Stimulated activated naive CD4-positive, alpha-beta T cell (primary cell): Measurements from ENCODE around the gene SULT4A1.

Experiments
- DNase-seq, 6 experiments: peaks; one replicate each; lab custom pipeline; 2025; lab: John Stamatoyannopoulos, UW

SULT4A1 gene

DNA sequence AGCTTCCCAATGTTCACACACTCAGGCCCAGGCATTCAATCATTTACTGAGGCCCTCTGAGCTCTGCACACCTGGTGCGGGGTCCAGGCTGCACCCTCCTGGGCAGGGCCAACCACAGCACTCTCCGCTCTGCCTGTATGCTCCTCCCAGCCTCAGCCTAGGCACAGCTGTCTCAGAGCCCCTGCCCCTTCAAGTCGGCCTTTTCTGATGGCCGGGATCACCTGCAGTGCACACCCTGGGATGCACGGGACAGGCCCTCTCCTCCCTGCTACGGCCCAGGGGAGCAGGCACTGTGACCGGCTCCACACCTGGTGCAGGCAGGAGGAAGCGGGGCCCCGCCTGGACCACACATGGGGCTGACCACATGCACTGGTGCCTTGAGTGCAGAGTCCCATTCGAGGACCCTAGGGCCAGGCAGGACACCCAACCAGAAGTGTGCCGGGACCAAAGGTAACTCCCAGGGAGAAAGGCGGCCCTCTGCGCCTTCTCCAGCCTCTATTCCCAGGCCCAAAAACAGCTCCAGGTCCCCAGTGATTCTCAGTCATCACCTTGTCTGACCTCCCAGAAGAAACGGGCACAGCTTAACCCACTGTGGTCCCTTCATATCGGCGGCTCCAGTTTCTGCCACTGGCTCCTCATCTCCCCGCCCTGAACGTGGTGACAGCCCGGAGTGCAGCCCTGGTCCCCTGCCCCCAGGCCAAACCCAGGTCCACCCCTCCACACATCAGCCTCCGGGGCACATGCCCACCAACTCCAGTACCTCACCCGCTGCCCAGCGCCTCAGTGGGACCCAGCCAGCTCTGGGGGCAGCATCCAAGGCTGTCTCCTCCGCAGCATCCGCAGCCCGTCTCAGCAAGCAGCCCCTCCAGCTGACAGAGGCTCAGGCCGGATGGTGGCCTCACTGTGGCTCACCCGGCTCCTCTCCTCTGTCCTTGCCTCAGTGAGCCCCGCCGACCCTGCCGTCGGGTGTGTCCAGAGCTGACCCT, 17.5 kb downstream of the SULT4A1 start:
- DNase-seq: no peak

DNA sequence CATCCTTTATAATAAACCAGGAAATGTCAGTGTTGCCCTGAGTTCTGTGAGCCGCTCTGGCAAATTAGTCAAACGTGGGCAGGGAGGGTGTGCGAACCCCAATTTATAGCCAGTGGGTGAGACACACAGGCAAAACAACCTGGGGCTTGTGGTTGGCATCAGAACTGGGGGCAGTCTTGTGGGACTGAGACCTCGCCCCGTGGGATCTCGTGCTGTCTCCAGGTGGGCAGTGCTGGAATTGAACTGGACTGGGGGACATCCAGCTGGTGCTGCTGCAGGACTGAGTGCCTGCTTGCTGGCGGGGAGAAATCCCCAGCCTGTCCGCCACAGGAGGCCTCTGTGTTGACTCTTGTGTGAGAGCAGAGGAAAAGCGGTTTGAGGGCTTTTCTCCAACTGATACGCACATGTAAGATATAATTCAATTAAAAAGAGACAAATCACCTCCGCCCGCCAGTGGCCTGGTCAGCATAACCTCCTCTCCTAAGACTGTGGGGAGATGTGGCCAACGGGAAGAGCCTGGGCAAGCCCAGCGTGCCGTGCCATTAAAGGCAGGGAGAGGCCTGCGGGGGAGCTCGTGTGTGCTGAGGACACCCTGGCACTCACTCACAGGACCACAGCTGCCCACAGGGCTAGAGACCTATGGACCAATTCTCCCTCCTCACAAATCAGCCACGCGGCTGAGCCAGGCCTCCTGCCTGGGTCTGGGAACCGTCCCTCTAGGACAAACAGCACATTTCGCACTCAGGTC, 18.4 kb downstream of the SULT4A1 start:
- DNase-seq: no peak

DNA sequence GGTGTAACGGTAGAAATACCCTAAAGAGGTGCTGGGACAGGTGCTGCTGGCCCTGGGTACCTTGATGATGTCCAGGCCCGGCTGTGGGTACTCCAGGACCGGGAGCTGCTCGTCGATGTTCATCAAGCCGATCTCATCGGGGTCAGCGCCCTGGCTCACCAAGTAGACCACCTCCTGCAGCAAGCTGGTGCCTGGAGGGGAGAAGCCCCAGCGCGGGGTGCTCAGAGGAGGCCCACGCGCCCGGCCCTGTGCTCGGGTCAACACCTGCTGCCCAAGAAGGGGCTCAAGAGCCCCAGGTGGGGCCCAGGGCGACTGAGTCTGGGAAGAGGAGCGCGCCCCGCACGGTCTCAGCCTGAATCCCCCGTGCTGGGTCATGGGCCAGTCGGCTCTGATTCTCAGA, 20.6 kb downstream of the SULT4A1 start:
- DNase-seq: no peak

DNA sequence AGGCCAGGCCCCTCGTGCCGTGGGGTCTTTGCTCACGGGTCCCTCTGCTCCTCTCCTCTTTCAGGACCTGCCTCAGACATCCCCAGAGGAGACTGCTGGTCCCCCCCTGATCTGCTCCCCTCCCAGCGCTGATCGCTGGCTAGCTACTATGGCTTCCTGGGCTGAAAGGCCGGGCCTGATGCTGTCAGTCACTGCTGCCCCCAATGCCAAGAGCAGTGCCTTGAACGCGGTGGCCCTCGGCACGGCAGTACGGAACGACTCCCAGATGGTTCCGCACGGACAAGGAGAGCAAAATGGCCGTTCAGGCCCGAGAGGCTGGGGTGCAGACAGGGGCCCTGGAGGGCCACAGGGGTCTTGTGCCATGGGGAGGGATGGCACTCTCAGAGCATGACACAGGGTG, 21.5 kb downstream of the SULT4A1 start:
- no peak for DNase-seq

DNA sequence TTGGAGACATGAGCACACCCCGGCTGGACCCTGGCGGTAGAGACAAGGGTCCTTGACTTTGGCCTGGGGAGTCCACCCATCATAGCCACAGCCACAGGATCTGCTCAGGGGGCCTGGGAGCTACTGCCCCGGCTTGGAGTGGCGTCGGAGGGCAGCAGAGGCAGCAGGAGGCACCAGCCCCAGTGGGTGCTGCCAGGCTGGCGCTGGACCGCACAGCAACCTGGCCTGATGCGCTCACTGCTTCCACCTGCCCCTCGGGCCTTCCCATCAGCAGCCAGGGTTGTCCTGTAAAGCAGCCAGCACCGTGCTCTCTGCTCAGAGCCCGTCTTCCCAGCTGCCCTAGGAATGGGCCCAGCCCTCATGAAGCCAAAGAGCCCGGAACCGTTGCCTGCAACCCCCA, 21.9 kb downstream of the SULT4A1 start:
- no peak for DNase-seq

DNA sequence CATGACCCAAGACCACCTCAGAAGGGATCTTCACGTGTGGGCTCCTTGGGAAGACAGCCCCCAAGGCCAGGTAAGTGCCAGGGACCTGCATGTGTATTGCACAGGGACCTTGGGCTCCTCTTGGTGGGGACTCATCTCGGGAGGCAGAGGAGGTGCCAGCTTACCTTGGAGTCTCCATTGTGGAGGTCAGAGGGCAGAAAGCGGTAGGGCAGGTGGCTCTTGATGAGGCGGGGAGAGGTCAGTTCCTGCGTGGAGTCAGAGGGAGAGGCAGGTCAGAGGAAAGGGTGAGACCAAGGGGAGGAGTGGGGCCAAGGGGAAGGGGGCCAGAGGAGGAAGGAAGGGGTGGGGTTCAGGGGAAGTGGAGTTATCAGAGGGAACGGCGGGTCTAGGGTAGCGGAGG, 22.5 kb downstream of the SULT4A1 start:
- no peak for DNase-seq

DNA sequence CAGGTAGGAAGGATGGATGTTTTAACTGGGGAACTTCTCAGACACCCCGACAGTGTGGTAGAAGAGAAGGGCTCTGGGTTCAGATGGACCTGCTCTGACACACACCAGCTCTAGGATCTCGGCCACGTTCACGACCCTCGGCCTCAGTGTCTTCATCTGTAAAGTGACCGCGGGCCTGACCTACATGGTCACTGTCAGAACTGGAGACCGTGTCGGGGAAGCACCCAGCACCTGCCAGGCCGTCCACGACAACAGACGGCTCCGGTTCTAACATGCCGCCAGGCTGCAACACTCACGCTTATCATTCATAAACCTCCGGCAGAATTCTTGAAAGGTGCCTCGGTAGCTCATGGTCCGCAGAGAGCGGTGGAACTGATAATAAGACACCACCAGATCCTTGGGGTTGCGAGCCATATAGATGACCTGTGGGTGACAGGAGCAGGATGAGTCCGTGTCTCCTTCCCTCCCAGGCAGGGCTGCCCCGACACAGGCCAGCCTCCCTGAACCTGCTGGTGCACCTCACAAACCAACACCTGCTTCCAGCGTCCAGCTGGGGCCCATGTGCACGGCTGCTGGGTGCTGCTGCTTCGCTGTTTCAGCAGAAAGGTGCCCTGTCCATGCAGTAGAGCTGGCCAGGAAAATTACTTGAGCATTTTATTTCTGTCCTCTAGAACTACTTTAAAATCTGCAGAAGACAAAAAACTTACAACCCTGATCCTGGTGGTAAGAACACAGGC, 23.6 kb downstream of the SULT4A1 start:
- DNase-seq: no peak

DNA sequence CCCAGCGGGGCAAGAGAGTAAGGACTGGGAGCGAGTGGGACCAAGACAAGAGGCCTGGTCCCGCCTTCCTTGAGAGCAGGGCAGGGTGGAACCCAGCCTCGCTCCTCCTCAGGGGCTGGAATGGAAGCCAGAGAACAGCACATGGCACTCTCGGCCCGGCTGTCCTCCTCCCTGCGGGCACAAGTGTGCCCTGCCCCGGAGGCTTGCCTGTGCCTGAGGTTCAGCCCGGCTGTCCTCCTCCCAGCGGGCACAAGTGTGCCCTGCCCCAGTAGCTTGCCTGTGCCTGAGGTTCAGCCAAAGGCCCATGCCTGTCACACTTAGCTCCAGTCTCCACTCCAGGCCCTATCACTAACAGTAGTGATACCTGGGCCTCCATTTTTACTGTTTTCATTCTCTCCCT, 24.2 kb downstream of the SULT4A1 start:
- no peak for DNase-seq

DNA sequence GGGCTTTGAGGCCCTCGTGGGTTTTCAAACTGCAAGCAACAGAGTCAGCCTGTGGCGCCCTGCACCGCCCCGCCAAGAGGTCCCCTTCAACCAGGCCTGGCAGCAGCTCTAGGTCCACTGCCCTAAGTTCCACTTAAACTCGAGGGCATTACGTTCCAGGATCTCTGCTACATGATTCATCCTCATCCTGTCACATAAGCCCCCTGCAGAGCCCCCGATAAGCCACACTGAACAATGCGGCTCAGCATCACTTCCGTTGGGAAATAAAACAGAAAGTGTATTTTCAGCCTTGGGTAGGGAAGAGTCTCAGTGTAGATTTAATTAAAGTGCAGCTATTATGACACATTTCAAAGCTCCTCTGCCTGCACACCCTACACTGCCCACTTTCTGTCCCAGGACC, 24.6 kb downstream of the SULT4A1 start:
- DNase-seq: no peak

DNA sequence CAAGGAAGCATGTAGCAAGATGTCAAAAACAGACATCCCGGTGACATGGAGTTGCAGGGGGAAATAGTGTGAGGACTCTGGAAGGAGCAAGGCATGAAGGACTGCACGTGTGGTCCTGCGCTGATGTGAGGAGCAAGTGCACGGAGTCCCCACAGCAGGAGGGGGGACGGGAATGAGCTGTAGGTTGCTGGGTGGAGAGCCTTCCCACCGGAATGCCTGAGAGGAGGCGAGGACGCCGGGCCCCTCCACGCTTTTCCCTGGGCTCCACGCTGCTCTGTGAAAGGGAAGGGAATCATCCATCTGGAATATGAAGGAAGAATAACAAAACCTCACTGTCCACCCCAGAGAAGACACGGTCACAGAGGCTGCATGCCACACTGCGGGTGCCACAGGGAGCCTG, 26.6 kb downstream of the SULT4A1 start:
- no peak for DNase-seq

DNA sequence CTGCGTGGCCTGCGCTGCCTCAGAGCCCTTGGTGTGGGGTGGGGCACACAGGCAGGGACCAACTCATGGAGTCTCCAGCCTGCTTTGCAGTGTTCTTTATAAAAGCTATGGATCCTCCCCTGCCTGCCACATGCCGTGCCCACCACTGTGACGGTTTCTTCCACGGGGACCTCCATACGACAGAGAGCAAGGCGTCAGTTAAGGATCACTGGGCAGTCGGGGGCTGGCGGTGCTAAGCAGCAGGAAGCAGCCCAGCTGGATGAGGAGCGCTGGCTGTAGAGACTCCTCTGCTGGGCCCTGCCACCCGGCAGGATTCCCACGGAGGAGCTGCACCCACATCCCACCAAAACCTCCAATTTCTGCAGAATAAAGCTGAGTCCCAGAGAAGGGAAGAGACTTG, 27.1 kb downstream of the SULT4A1 start:
- no peak for DNase-seq

DNA sequence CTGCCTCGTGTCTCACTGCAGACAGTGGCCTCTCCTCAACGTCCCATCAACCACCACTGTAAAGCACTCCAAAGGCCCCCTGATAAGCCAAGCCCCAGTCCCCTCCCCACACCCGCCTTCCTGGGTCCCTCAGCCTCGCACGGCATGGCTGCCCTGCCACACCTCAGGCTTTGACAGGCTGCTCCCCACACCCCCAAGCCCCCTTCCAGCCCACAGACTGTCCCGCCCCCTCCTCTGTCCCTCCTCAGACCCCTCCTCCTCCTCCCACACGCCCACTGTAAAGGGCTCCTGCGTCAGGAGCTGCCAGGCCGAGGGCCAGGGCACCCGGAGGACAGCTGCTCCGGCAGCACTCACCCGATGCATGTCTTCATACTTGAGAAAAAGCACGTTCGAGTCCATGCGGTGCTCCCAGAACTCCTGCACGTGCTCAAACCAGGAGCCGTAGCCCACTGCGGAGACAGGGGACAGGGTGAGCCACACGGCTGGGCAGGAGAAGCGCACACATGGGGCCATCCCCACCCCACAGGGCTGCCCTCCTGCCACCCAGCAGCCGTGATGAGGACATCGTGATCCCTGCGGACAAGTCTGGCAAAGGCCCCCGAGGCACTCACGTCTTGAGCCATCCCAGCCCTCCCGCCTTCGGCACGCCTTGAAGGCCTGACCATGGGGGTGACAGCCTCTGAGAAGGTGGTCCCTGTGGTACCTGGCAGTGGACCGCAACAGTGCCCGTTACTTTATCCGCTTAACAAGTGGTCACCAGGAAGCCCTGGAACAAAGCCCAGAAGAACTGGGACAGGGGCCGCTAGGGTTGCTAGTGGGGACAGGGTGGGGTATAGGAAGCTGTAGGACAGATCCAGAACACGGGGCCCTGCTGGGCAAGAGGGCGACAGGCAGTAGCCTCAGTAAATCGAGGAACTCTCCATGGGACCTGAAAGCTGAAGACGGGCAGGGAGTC, 28.8 kb downstream of the SULT4A1 start:
- no peak for DNase-seq

DNA sequence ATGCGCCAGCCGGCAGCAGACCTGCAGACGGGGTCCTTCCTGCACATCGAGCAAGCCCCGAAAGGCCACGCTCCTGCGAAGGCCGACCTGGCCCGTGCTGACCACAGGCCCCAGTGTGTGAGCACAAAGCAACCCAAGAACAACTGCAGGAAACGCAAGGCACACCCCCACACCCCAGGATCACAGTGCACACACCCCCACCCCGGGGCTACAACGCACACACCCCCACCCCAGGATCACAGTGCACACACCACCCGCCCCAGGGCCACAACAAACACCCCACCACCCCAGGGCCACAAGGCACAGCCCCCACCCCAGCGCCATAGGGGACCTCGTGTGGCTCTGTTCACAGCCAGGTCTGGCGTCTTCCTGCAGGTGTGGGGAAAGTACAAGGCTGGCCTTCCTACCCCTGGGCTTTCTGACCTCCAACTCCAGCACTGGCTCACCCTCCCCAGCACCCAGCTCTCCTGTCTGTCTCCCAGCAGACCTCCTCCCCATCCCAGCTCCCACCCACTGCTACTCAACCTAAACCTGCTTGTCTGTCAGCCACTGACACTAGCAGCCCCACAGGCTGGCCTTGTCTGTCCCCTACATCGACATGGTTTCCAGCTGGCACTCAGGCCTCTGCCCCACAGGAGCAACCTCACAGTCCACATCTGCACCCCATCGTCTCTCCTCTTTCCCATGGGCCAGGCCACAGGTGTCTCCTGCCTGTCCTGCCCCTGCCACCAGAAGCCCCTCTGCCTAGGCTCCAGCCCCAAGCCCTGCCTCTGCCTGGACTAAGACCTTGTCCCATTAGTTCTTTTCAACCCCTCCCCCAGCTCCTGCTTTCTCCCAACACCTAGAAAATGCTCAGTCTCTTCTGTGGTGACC, 29.7 kb downstream of the SULT4A1 start:
- no peak for DNase-seq

DNA sequence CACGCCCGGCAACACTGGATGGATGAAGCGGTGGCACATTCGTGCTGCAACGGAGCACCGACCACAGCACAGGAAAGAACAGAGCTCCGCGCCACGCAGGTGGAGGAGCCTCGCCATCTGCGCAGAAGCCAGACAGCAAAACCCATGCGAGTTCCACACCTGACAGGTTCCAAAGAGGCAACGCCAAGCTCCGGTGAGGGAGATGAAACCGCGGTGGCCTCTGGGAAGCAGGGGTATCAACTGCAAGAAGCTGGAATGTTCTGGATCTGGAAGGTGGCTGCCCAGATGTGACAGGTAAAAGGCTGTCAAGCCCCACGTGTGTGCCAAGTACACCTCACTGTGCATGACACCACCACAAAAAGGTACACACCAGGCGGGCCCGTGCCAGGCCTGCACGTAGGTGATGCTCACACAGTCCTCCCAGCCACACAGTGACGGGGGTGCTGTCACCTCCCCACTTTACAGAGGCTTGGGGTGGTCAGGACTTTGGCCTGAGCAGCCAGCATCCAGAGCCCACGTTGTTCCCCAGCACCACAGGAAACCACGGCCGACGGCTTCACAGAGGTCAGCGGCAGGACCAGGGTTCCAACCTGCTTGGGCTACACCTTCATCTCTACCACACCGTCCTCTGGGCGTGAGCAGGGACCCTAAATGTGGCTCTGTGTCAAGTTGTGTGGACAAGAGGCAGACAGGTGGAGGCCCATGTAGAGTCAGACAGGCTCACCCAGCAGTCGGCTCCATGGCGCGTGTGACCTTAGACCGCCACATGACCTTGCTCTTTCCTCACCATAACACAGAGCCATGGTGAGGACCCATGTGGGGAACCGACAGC, 30.5 kb downstream of the SULT4A1 start:
- DNase-seq: no peak

DNA sequence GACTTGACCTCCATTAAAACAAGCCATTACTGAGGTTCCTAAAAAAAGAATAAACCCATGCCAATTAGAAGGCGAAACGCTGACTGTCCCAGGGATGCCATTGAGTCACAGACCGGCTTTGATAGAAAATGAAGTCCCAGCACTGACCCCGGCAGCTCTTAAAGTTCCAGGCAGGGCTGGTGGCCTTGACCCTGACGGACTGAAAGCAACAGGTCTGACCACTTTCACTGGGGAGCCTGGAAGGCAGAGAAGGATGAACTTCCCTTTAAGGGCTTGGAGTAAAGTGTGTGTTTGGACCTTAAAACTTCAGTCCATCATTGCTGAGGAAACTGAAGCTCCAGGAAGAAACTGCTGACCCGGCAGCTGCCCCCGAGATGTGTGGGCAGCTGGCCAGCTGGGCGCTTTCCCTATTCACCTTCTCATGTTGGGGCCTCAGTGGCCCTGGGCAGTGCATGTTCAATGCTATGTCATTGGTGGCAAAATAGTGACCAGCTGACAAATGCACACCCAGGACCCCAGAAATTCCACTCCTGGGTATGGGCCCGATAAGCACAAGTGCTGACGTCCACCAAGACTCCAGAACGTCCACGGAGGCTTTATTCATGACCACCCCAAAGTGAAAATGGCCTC, 31.3 kb downstream of the SULT4A1 start:
- no peak for DNase-seq

DNA sequence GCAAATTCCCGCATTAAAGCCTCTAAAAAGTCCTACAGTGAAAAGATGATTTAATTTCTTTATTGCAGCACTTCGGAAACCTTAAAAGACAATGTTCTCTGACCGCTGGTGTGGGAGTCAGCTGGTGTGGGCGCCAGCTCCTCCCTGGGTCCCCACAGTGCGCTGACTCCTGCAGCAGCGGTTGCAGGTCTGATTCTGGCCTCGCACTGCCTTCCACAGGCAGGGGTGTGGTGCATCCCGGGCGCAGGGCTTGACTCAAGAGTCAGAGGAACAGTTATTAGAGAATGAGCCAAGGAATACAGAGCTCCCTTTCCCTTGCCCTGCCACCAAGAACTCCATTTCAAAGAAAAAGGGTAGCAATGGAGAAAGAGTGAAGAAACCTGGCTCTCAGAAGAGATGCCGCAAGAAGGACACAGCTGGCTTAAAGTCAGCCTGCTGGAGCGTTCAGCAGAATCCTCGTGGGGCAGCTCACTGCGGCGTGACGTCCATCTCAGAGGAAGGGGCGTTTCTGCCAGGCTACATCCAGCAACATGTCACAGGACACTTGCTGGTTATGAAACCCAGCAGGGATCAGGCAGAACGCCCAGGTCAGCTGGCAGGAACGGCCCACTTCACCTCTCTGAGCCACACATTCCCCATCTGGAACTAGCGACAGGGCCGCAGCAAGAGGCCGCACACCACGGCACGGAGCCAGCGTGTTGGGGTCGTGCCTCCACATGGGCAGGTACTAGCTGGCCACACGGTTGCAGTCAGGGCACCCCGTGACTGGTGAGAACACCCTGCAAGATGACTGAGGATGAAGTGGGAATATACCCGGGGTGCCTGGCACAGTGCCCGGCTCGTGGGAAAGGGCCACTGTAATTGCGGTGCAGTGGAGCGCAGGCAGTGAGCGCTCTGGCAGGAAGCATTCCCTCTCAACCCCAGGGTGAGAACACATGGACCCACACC, 32.1 kb downstream of the SULT4A1 start:
- DNase-seq: no peak

DNA sequence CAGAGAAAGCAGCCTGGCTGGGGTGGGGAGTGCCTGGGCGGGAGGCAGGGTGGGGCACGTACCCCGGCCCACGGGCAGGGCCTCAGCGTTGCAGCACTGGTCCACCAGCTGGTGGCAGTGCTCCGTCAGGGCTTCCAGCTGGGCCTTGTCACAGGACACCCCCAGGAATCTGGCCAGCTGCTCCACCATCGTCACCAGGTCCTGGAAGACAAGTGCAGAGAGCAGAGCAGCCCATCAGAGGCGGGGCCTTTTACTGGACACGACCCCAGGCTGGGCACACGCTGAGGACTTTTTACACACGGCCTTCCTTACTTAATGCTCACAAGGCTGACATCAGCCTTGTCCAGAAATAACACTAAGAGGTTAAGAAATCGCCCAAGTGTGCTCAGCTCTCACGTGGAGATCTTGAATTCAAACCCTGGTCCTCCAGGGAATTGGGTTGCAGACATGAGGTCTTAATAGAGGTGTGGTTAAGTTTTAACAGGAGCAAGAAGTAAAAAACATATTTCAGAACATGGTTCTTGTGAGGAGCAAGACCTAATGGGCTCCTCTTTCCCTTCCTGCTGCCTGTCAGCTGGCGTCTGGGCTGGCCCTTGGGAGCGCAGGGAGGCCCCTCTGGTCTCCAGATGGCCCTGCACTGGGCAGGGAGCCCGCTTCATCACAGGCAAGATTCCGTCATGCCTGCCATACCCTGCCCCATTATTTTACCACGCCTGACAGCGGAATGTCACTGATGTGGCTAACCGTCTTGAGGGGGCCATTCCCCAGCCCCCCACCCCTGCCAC, 33.1 kb downstream of the SULT4A1 start:
- DNase-seq: no peak
